Measurements from ENCODE around the gene IFIT1.
"Not testable (repeated sequence)": the region's sequence is repeated elsewhere in the genome, so short reads cannot be mapped to it uniquely, and the experiment has no call there.

GRCh38 chr10:89350631-89351315 lies 41.6 kb upstream of the IFIT1 start:
- TF ChIP-seq POLR2A, EP300 (IDR thresholded peaks at IDR 0.05): not testable (repeated sequence)
- TF ChIP-seq, protein P1, sequence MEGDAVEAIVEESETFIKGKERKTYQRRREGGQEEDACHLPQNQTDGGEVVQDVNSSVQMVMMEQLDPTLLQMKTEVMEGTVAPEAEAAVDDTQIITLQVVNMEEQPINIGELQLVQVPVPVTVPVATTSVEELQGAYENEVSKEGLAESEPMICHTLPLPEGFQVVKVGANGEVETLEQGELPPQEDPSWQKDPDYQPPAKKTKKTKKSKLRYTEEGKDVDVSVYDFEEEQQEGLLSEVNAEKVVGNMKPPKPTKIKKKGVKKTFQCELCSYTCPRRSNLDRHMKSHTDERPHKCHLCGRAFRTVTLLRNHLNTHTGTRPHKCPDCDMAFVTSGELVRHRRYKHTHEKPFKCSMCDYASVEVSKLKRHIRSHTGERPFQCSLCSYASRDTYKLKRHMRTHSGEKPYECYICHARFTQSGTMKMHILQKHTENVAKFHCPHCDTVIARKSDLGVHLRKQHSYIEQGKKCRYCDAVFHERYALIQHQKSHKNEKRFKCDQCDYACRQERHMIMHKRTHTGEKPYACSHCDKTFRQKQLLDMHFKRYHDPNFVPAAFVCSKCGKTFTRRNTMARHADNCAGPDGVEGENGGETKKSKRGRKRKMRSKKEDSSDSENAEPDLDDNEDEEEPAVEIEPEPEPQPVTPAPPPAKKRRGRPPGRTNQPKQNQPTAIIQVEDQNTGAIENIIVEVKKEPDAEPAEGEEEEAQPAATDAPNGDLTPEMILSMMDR (IDR thresholded peaks at IDR 0.05) = not testable (repeated sequence)
- TF ChIP-seq POLR2AphosphoS5 (IDR thresholded peaks at IDR 0.05) = peak in 2 of 3 donors; percentile 49 to 53

All from stomach (tissue), 4 donors.